HTR-8/SVneo (cell line): ENCODE measurements around the gene TTC9B.

Source experiments
- DNase-seq: peaks from one replicate; pipeline ENCODE4 v3.0.0; 2011; ENCODE audit warnings: low spot score, mixed read lengths; ENCODE audit not compliant: insufficient read length
- FAIRE-seq: peaks from 2 replicates; lab custom pipeline; 2011; peaks lifted over from hg19 to GRCh38; lab: Jason Lieb, UNC

Gene TTC9B

GRCh38 chr19:40217027-40217810 is 965 bp downstream of the TTC9B start:
- FAIRE-seq, result no peak
- no peak for DNase-seq

GRCh38 chr19:40216777-40217026 is 1.5 kb downstream of the TTC9B start:
- FAIRE-seq, result no peak
- DNase-seq, result no peak

GRCh38 chr19:40216013-40216776 is 2.0 kb downstream of the TTC9B start:
- DNase-seq (no peak), FAIRE-seq (no peak)

DNA sequence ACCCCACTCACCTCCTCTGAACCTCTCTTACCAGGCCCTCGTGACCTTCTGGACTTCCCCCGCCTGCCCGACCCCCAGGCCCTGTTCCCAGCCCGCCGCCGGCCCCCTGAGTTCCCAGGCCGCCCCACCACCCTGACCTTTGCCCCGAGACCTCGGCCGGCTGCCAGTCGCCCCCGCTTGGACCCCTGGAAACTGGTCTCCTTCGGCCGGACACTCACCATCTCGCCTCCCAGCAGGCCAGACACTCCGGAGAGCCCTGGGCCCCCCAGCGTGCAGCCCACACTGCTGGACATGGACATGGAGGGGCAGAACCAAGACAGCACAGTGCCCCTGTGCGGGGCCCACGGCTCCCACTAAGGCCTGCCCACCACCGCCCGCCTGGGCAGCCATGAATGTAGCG is 3.2 kb downstream of the TTC9B start:
- DNase-seq (no peak), FAIRE-seq (no peak)

DNA sequence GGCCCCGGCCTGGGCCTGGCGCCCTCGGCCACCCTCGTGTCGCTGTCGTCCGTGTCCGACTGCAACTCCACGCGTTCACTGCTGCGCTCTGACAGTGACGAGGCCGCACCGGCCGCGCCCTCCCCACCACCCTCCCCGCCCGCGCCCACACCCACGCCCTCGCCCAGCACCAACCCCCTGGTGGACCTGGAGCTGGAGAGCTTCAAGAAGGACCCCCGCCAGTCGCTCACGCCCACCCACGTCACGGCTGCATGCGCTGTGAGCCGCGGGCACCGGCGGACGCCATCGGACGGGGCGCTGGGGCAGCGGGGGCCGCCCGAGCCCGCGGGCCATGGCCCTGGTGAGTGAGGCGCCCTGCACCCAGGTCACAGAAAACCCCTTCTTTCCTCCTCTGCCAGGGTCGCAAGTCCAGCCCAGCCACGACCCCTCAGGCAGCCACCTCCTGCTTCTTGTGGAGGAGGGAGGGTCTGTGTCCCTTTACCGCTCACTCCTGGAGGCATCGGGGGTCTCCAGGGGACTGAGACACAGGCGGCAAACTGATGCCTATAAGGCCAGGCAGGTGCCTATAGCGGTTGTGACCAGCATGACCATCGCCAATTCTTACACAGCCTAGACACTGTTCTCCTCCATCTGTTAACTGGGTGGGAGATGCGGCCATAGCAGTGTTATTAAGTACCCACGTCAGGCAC is 4.2 kb downstream of the TTC9B start:
- FAIRE-seq, result no peak
- no peak for DNase-seq

DNA sequence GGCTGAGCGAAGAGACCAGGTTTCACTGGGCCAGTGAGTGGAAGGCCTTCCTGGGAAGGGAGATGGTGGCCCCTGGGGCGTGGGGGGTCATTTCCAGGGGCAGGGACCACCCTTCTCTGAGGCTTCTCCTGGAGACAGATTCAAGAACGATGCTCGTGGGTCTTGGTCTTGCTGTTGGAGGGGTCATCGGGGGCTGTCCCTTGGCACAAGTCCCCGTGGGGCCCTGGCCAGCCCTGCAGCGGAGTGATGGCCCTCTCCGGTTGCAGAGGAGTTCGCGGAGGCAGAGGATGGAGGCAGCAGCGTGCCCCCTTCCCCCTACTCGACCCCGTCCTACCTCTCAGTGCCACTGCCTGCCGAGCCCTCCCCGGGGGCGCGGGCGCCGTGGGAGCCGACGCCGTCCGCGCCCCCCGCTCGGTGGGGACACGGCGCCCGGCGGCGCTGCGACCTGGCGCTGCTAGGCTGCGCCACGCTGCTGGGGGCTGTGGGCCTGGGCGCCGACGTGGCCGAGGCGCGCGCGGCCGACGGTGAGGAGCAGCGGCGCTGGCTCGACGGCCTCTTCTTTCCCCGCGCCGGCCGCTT is 4.8 kb downstream of the TTC9B start:
- no peak for FAIRE-seq

GRCh38 chr19:40210889-40211288 is 7.3 kb downstream of the TTC9B start:
- no peak for FAIRE-seq
- no peak for DNase-seq

More for the DNA sequence above, 4.8 kb downstream of the TTC9B start:
- no peak for DNase-seq

GRCh38 chr19:40208602-40209001 is 9.6 kb downstream of the TTC9B start:
- FAIRE-seq, result no peak
- no peak for DNase-seq

DNA sequence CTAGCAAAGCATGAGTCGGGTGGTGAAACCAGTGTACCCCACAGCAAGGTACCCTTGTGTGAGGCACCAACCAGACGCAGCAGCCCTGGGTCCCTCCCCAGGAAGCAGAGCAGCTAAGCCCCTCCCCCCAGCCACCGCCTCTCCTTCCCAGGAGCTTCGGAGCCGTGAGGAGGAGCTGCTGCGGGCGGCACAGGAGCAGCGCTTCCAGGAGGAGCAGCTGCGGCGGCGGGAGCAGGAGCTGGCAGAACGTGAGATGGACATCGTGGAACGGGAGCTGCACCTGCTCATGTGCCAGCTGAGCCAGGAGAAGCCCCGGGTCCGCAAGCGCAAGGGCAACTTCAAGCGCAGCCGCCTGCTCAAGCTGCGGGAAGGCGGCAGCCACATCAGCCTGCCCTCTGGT is 12.4 kb downstream of the TTC9B start:
- DNase-seq, result no peak
- no peak for FAIRE-seq

DNA sequence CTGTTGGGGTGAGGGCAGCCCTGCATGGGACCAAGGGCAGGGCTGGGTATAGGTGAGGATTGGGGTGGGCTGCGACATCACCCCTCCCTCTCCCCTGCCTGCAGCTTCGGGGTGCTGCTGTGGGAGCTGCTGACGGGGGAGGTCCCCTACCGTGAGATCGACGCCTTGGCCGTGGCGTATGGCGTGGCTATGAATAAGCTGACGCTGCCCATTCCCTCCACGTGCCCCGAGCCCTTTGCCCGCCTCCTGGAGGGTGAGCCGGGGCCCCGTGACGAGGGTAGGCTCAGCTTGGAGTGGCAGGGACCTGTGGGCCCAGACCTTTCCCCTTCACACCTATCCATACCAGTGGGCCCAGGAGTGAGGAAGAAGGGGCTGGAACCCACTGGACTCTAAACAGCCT is 13.8 kb downstream of the TTC9B start:
- FAIRE-seq, result no peak
- DNase-seq, result no peak

DNA sequence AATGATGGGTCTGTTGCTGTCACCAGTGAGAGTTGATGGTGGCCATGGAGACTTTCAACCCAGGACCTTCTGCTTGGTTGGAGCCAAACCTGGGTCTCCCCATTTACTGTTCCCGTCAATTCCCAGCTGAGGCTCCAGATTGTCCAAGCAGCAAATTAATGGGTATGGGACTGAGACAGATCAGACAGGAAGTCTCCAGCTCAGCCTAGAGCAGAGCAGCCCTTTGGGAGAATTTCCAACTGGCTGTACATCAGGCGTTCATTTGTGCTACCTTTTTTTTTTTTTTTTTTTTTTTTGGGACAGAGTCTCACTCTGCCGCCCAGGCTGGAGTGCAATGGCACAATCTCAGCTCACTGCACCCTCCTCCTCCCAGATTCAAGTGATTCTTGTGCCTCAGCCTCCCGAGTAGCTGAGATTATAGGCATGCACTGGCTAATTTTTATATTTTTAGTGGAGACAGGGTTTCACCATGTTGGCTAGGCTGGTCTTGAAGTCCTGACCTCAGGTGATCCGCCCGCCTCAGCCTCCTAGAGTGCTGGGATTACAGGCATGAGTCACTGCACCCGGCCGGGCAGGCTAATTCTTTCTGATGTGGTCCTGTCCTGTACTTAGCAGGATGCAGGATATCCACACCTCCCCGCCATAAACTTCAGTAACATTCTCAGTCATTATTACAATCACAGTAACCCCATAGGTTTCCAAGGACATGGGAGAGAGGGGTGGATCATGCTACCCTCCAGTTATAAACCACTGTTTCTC is 17.7 kb downstream of the TTC9B start:
- DNase-seq, result no peak

GRCh38 chr19:40198272-40198990 is 19.8 kb downstream of the TTC9B start:
- FAIRE-seq (no peak), DNase-seq (no peak)

More for the DNA sequence above, 17.7 kb downstream of the TTC9B start:
- no peak for FAIRE-seq

GRCh38 chr19:40193587-40193849 is 24.7 kb downstream of the TTC9B start:
- DNase-seq (no peak), FAIRE-seq (no peak)

DNA sequence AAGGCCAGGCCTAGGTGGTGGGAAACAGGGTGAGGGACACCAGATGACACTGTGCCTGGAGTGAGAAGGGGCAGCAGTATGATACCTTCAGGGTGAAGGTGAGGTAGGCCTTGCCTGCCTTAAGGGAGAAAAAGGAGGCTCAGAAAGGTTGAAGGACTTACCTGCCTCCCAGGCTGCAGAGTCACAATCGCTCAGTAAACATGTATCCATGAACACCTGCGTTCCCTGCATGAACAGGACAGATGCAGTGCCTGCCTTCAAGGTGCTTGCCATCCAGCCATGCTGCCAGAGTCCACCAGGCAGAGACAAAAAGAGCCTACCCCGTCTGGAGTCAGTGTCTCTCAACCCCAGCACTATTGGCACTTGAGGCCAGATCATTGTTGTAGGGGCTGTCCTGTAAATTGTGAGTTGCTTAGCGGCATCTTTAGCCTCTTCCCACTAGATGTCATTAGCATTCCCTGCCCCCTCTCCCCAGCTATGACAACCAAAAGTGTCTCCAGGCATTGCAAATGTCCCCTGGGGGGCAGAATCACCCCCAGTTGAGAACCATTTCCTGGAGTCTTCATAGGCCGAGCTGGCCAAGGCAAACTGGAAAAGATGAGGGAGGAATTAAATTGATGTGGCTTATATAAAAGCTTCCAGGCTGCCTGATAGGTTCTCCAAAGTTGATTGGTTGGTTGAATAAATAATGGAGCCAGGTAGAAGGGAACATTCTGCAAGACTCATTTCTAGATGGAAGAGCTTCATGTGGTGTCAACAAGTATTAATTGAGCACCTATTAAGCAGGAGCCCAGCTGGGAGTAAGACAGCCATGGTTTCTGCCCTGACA is 25.2 kb downstream of the TTC9B start:
- no peak for DNase-seq
- FAIRE-seq, result no peak

GRCh38 chr19:40191836-40192646 is 26.1 kb downstream of the TTC9B start:
- DNase-seq (peak; percentile 32), FAIRE-seq (no peak)

DNA sequence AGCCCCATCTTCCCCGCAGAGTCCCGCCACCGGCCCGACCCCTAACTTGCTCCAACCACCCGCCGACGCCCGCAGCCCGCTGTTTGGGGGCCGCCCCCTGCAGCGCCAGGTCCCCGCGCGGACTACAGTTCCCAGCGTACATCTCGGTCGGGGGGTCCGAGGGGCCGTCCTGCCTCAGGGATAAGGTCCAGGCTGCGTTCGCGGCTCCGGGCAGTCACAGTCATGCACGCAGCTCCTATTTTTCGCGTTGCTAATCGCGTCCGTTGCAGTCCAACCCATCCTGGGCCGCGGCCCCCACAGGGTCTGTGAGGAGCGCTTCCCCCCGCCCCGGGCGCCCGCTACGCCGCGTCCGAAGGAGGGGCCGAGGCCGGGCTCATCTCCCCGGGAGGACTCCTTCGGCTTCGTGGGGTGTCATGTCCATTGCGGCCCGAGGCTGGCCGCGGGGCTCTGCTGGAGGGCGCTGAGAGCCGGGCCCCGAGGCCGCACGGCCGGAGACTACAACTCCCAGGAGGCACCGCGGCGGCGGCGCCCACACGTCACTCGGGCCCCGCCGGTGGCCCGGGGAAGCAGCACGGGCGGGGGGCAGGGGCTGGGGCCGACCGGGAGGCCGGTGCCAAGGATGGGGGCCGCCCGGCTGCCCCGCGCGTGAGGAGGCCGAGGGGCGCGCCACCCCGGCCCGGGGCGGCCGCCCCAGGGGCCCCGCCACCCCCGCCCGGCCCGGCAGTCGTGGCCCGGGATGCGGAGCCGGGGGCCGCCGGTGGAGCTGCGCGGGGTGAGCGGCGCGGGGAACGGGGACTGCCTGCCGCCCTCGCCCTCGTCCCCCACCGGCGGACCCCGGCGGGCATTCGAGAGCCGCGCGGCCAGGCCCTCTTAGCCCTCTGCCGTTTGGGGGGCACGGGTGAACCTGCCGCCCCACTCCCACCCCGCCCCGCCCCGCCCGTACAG is 27.0 kb downstream of the TTC9B start, which contains the start of gene MAP3K10:
Gene MAP3K10 (plus strand): TSS at position 536 of the 945 bp plus-strand sequence. CDS start 606 bp downstream, outside the sequence.
- peak; percentile 75 for DNase-seq
- FAIRE-seq, result peak; percentile 28

DNA sequence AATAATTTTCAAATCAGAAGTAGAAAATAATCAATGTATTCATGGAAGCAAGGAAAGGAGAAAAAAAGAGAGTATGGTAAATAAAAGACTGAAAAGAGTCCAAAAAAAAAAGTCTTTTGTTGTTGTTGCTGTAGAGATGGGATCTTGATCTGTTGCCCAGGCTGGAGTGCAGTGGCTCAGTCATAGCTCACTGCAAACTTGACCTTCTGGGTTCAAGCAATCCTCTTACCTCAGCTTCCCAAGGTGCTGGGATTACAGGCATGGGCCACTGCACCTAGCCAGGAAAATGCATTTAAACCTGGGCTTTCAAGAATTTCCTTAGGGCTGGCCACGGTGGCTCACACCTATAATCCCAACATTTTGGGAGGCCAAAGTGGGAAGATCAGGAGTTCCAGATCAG is 33.9 kb downstream of the TTC9B start:
- DNase-seq (no peak), FAIRE-seq (no peak)
